Activated CD8-positive, alpha-beta memory T cell treated with anti-CD3 and anti-CD28 coated beads, Interleukin-2, amount 50 U/mL, for 48 hours (primary cell): ENCODE measurements around the gene NCEH1.

Experiments used
- DNase-seq: peaks from one replicate; pipeline ENCODE4 v3.0.0-alpha.2; 2020

Gene NCEH1

DNA sequence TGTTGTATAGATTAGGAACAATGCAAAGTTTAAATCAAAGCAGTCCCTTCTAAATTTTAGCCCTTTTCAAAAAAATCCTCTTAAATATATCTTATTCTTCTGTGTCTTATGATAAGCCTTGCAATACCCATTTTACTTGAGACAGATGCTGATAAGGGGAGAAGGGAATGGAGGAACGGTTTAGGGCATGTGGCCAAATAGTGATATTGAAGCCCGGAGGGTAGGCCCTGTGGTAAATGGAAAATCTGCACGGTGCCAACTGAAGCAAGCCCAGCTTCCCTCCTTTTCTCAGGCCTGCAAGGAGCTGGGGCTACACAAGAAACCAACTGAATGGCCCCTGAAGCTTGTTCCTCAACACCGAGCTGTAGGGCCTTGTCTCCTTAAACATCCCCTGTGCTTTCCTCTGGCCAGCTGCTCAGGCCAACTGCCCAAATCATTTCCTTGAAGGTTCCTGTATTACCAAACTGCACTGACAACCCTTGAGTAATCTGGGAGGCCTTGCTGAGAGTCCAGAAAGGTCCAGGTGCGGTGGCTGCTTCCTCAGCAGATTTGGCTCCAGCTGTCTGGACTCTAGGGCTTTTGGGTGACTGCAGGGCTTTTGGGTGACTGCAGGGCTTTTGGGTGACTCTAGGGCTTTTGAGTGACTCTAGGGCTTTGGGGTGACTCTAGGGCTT lies 67.2 kb downstream of the NCEH1 start:
- DNase-seq: no peak

DNA sequence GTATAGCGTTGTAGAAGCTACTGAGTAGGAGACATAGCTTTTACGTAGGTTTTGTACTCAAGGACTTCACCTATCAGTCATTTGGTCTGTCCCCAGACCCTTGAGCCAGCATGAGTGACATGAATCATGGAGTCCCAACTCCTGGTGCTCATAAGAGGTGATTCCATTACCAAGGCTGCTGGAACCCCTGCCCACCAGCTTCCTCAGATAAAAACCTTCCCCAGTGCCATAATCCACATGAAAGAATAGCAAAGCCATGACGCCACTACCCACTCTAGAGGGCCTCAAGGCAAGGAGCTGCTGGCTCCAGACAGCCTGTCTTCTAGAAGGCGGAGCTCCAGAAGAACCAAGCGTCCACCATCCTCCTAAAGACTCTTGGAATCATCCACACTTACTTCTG lies 69.6 kb downstream of the NCEH1 start:
- no peak for DNase-seq

DNA sequence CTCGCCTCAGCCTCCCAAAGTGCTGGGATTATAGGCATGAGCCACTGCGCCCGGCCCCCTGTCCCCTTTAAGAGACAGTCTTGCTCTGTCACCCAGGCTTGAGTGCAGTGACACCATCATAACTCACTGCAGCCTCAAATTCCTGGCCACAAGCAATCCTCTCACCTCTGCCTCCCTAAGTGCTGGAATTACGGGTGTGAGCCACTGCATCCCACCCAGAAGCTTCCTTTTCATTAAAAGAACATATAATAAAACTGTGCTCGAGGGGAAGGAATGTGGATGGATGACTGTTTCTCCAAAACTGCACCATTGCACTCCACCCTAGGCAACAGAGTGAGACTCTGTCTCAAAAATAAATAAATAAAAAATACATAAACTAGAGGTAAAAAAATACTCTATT lies 70.1 kb downstream of the NCEH1 start:
- no peak for DNase-seq

DNA sequence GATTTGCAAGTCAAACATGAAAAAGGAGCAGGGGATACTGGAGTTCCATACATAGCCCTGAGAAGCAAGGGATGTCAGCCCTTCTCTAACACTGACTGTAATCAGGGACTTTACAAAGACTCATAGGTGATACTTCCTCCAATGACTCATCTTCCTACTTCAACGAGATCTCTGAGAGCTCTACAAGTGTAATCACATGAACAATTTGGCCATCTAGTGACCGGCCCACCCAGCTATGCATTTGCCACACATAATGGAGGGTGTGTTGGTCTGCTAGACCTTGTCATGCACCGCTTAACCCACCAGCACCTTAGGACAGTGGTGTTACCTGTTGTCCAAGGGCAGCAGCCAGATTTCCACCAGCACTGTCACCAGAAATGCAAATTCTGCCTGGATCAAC lies 75.3 kb downstream of the NCEH1 start:
- DNase-seq: no peak

DNA sequence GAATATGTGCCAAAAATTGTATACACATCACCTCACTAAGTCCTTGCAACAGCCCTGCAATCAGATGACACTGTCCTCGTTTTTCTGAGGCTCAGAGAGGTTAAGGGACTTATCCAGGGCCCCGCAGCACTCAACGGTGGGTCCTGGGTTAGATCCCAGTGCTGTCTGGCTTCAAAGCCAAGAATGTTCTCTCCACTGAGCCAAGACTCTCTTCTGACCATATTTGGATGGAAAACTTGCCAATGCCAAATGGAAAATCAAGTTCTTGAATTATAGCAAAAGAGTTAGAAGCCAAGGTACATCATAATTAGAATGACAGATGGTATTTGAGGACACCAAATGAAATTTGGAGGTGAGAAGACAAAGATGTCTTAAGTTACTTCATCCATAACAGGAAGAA lies 75.9 kb downstream of the NCEH1 start:
- no peak for DNase-seq

DNA sequence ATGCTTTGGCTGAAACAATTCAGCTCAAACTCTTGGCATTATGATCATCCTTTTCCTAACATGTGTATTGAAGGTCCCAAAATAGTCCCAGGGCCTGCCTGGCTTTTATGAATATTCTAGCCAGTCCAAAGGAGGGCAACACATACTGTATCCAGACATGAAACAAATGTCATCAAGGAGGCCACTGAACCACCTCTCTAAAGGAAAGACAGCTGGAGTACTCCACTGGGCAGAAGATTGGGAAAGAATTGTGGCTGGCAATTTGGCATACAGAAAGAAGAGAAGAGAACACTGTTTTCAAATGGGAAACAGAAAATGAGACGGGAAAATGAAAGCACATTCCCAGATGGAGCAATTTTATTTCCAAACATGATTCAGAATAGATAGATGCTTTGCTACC lies 80.6 kb downstream of the NCEH1 start:
- no peak for DNase-seq

DNA sequence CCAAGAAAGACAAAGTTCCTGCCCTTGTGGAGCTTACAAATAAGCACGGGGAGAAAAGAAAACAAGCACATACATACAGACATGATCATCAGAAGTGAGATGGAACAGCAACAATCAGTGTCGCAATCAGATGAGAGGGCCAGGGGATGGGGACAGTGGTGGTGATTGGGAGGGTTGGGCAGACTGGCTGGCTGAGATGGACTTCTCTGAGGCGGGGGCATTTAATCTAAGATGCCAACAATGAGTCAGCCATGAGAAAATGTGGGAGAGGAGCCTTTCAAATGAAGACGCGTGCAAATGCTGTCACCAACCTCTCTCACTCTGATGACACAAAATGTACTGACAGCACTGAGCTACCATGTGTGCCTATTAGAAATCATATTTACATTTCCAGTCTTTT lies 81.4 kb downstream of the NCEH1 start:
- DNase-seq: no peak

DNA sequence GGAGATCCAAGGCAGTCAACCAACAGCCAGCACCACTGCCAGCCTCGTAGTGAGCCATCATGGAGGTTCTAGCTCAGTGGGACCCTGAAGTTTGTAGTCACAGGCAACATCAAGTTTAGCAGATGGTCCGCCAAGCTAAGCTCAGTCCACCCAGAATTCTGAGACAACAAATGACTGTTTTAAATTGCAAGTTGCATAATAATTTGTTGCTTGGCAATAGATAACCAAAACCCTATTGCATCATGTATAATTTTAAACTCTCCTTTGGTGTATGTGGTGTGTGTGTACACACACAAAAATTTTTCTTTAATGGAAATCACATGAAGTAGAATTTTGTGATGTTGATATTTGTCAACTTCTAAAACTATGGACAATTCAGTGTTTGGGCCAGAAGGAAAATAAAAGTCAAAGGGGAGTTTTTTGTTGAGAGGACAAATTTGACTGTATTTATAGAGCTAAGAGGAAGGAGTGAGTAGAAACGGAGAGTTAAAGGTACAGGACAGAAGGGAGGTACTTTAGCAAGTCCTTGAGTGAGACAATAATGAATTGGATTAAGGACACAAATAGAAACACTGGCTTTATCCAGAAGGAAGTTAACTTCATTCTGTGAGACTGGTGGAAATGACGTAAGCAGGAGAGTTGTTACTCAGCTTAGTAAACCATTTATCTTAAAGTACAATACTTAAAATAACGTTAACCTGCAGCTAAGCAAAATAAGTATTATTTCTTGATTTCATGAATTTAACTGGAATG lies 83.6 kb downstream of the NCEH1 start:
- no peak for DNase-seq

DNA sequence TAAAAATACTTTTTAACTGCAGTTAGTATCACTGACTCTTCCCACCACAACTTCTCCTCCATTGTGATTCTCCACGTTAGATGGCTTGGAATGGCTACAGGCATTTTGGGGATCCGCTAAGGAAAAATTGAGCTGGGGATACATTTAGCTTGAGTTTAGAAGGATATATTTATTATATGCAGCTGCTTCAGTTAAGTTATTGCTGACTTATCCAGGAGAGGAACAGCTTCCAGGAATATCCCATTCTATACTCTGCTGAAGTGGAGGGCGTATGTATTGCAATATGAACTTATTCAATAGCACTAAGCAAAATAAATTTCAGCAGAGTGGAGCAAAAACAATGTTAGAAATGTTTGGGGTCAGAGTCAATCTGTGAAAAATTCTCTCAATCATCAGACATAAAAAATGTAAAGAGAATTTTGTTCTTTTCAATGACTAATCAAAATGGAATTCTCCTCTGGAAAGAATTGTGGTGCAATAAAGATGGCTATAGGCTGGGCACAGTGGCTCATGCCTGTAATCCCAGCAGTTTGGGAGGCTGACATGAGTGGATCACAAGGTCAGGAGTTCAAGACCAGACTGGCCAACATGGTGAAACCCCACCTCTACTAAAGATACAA lies 84.7 kb downstream of the NCEH1 start:
- no peak for DNase-seq

DNA sequence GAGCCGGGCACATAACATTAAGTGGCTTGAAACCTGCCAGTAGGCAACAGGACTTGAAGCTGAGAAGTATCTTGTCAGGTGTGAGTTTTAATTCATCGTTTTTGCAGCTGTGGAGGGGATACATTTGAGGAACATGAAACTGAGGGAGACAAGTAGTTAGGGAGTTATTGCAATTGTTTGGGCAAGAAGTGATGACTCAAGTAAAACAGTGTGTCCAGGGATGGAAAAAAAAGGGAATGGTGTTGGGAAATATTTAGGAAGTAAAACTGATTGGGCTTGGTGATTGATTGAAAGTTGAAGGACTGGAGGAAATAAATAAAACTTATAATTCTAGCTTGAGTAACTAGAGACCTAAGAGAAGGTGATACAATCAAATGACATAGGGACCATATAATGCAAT lies 85.5 kb downstream of the NCEH1 start:
- DNase-seq: no peak

DNA sequence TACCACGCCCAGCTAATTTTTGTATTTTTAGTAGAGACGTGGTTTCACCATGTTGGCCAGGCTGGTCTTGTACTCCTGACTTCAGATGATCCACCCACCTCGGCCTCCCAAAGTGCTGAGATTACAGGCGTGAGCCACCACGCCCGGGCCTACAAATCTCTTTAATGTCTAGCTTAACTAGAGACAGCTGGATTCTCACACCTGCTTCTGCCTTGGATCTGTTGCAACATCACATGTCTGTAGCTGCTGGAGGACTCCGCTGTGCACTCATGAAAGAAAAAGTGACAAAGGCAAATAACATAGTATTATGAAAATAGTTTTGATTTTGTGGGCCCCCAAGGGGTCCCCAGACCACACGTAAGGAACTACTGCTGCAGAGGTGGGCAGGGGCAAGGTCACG lies 85.9 kb downstream of the NCEH1 start:
- no peak for DNase-seq

DNA sequence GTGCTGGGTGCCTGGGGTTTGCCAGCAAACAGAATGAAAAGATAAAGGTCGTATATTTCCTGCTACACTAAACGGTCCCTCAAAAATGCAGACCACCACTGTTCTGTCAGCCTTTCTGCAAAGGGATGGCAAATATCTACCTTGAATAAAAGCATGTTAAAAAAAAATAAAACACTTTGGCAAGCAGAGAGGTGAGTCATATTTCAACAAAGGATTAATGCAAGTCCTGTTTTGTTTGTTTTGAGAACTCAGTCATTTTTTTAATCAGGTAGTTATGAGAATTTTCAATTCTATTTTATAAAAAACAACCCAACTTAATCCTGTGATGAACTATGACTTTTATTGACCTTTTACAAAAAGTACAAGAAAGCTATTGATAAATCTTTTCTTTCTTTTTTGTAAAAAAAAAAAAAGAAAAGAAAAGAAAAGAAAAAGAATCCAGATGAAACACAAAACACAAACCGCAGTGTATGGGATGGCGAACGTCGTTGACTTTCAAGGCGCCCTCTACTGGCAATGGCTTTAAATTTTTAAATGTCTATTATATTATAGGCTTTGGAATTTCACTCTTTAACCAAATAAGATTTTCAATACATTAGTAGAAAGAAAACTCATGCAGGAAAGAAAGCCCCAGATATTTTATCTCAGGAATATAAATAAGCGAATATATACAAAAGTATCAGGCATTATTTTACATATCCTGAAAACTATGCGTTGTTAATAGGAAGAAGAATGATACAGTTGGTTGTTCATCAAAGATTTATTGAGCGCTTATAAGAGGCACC lies 87.8 kb downstream of the NCEH1 start:
- no peak for DNase-seq

DNA sequence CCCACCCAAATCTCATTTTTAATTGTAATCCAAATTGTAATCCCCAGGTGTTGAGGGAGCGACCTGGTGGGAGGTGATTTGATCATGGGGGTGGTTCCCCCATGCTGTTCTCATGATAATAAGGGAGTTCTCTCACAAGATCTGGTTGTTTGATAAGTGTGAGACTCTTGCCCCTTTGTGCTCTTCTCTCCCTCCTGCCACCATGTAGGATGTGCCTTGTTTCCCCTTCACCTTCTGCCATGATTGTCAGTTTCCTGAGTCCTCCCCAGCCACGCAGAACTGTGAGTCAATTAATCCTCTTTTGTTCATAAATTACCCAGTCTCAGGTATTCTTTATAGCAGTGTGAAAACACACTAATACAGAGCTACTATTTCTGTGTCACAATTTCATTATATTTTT lies 88.7 kb downstream of the NCEH1 start:
- DNase-seq: no peak

DNA sequence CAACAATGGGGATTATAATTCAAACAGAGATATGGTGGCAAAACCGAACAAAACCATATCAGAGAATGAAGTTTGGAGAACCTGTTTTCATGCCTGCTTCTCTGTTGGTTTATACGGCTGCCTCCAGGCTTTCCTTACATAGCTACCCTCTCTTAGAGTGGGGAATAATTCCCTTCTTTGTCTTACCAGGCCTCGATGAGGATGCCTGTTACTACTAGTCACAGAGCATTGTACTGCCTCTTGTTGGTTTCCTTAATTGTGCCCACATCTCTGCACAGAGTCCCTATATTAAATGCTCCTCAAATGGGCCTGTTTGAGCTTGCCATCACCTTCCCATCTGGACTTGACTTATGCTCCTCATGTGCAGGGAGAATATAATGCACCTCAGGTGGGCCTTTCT lies 92.9 kb downstream of the NCEH1 start:
- no peak for DNase-seq

DNA sequence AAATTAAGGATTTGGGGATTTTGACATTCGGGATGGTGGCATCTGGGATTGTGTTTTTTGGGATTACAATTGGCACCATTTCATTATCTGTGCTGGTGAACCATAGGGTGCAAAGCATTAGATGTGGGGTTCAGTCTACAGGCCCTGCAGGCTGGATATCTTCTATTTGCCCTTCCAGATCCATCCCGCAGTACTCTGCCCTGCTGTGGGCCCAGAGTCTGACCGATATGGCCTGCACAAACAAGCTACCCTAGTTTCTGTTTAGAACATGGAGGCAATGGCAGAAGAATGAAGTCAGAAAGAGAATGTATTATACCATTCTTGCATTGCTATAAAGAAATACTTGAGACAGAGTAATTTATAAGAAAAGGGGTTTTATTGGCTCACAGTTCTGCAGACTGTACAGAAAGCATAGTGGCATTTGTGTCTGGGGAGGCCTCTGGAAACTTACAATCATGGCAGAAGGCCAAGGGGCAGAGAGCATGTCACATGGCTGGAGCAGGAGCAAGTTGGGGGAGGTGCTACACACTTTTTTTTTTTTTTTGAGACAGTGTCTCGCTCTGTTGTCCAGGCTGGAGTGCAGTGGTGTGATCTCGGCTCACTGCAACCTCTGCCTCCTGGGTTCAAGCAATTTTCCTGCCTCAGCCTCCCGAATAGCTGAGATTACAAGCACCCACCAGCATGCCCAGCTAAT lies 93.7 kb downstream of the NCEH1 start:
- no peak for DNase-seq

DNA sequence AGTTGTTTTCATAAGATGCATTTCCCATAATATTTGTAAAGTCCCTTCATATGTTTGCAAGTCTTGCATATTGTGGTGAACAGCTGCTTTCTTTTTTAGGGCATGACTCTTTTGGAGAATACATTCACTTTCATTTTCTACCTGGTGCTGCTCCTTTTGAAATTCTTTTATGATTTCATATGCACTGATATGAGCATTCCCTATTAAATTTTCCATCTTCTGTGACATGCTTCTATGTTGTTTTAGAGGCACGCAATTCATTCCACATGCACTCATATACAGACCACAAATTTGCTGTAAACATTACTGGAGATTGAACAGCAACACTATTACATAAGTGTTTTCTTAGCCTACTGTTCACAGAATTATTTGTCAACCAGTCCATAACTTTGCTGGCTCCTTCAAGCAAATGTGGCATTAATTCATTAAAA lies 94.8 kb downstream of the NCEH1 start:
- no peak for DNase-seq

DNA sequence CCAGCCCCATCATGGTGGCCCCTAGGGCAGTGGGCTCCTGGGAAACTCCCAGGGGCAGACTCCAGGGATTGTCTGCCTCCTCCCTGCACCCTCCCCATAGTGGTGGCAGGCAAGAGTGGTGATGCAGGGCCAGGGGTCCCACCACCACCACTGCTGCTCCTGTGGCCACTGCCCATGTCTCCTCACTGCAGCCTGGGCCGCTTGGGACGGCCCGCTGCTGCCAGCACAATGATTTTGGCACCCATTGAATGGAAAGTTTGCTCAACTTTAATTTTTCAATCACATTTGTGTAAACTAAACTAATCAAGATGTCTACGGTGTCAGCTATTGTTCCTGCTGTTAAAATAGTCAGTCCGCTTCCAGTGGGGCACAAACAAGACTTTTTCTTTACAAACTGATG lies 95.6 kb downstream of the NCEH1 start:
- DNase-seq: no peak

DNA sequence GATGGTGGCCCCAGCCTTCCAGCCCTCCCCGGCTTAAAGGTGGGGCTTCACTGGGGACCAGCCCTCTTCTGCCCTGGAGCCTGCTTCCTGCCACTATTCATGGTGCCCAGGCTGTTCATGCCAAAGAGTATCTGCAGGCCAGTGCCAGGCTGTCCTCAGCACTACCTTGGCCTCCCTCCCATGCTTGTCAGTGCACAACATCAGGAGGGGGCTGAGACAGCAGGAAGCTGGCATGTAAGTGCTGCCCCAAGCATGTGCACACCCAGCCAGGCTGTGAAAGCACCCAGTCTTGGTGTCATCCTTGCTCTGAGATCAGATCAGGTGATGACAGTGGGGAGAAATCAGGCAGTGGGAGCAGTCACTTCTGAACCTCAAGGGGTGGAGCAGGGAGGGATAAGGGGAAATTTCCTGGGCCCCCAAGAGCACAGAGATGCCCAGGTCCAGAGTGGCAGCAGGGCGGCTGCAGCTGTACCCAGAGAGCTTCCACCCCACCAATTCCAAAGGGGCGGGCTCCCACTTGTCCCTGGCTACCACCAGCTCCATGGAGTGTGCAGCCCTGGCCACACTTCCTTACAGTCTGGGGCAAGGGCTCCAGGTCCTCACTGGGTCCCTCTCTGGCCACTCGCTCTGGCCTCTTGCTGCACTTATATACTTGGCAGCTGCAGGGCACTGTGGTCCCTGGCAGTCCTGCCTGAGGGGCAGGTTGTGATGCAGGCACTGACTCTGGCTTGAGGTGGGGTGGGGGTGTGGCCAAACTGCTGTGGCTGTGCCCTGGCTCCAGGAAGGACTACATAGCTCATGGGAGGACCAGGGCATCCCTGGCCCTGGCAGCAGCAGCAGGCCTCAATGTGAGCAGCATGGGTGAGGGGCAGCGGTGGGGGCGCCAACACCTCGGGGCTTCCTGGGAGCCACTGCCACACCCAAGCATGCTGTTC lies 96.3 kb downstream of the NCEH1 start:
- DNase-seq: no peak

DNA sequence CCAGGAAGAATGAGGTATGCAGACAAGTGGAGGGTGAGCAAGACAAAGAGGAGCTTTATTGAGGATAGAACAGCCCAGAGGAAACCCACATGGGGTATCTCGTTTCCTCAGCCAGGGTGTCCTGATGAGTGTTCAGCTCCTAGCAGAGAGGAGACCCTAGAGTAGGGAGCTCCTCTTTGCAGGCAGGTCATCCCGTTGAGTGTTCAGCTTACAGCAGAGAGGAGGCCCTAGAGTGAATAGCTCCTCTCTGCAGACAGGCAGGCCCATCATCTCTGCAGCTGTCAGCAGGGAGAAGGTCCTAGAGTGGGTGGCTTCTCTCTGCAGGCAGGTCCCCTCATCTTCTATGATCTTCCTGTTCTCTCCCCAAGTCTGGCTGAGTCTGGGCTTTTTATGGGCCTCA lies 97.0 kb downstream of the NCEH1 start:
- DNase-seq: no peak

DNA sequence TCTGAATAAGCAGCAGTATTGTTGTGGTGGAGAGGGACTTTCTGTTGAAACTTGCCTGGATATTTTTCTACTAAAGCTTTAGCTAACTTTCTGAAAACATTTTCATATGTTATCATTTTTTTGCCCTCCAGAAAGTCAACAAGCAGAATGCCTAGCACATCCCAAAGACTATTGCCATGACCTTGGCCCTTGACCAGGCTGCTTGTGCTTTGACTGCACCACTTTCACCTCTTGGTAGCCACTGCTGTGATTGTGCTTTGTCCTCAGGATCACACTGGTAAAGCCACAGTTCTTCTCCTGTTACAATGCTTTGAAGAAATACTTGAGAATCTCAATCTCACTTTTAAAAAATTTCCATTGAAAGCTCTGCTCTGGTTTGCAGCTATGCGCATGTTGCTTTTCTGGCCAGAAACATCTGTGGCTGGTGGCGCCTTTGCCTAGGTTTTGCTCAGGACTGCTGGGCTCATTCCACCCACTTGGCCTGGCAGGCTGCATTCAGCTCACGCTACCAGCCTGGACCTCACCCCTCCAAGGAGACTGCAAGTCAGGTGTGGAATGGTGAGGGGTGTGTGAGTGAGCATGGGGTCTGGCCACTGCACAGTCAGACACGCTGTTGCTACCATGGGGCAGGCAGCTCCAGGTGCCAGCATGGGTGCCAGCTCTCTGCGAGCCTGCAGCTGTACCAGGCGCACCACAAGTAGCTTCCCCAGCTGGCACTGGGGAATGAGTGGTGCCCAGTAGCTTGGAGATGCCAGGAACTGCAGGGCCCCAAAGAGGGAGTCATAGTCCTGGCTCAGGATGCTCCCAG lies 97.8 kb downstream of the NCEH1 start:
- DNase-seq: no peak

DNA sequence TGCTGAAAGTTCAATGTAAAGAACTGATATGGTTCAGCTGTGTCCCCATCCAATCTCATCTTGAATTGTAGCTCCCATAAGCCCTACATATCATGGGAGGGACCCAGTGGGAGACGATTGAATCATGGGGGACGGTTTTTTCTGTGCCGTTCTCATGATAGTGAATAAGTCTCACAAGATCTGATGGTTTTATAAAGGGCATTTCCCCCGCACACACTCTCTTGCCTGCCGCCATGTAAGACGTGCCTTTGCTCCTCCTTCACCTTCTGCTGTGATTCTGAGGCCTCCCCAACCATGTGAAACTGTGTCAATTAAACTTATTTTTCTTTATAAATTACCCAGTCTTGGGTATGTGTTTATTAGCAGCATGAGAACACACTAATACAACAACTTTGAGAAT lies 101.1 kb downstream of the NCEH1 start:
- no peak for DNase-seq
